Measurements from ENCODE around the gene TSHZ2. TPM values are rescaled to one million over a fixed set of nuclear protein-coding genes. Genes with fewer than 3 reads are reported as not detected.

Gene TSHZ2
- total RNA-seq (11.9 TPM), polyA plus RNA-seq (ENCODE audit: insufficient read depth in 1 of 8, insufficient read length in 8 of 8, low replicate concordance in 1 of 8) (10 to 100 TPM in 5 of 8 donors, 1 to 10 TPM in 3; 7.3 to 23.1 (median 13.4) TPM)
- long read RNA-seq, donor 1 = 0 reads
- long read RNA-seq, donor 2 = 0 reads
- long read RNA-seq, donor 3, transcript TSHZ2-205 (1 exons, 670 nt) = major isoform, 5 of 5 reads
- long read RNA-seq, donor 3, partial matches to known transcripts = 0 of 5 reads
- long read RNA-seq, donor 3, other reads (novel, unspliced or antisense) = 0 of 5 reads
- long read RNA-seq, donor 4, partial matches to known transcripts = 0 of 1 reads
- long read RNA-seq, donor 4, other reads (novel, unspliced or antisense) = 0 of 1 reads
- long read RNA-seq, donor 5, transcript TSHZ2-205 (1 exons, 670 nt) = major isoform, 16 of 16 reads
- long read RNA-seq, donor 5, partial matches to known transcripts = 0 of 16 reads
- long read RNA-seq, donor 5, other reads (novel, unspliced or antisense) = 0 of 16 reads
- long read RNA-seq, donor 6, transcript TSHZ2-205 (1 exons, 670 nt) = major isoform, 7 of 7 reads
- long read RNA-seq, donor 6, partial matches to known transcripts = 0 of 7 reads
- long read RNA-seq, donor 6, other reads (novel, unspliced or antisense) = 0 of 7 reads
- long read RNA-seq, donor 7, transcript TSHZ2-205 (1 exons, 670 nt) = major isoform, 10 of 10 reads
- long read RNA-seq, donor 7, partial matches to known transcripts = 0 of 10 reads
- long read RNA-seq, donor 7, other reads (novel, unspliced or antisense) = 0 of 10 reads
- long read RNA-seq, donor 8, transcript TSHZ2-205 (1 exons, 670 nt) = major isoform, 8 of 8 reads
- long read RNA-seq, donor 8, partial matches to known transcripts = 0 of 8 reads
- long read RNA-seq, donor 8, other reads (novel, unspliced or antisense) = 0 of 8 reads
- long read RNA-seq, donor 9, transcript TSHZ2-205 (1 exons, 670 nt) = major isoform, 5 of 5 reads
- long read RNA-seq, donor 9, partial matches to known transcripts = 0 of 5 reads
- long read RNA-seq, donor 9, other reads (novel, unspliced or antisense) = 0 of 5 reads
- long read RNA-seq, donor 10, transcript TSHZ2-205 (1 exons, 670 nt) = major isoform, 9 of 19 reads
- long read RNA-seq, donor 10, partial matches to known transcripts = 10 of 19 reads
- long read RNA-seq, donor 10, other reads (novel, unspliced or antisense) = 0 of 19 reads
- long read RNA-seq, donor 11, partial matches to known transcripts = 17 of 19 reads
- long read RNA-seq, donor 11, other reads (novel, unspliced or antisense) = 0 of 19 reads

DNA sequence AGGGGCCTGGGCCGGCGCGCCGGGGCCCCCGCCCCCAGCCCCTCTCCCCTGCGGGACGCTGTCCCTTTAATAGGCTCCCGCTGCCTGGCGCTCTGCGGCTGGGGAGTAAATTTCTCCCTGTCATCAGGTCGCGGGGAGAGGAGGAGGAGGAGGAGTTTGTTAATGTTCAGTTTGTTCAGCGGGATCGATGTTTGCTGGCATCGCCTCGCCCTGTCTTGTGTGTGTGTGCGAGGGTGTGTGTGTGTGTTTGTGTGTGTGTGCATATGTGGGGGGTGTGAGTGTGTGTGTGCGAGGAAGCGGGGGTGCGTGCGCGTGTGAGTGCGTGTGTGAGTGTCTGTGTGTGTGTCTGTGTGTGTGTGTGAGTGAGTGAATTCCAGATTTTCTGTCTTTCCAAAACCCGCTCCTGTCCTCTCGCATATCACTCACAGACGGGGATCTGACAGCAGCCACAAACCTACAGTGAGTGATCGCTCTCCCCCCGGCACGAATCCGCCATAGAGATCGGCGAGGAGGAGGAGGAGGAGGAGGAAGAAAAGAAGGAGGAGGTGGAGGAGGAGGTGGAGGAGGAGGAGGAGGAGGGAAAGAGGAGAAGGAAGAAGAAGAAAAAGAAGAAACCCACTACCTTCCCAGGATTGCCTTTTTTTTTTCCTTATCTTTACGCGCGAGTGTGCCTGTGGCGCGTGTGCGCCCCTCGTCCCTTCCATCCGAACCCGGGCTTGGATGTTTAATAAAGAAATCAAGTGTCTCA lies at the start of gene TSHZ2:
TSS of gene TSHZ2 (plus strand) at position 169 of the 748 bp plus-strand sequence. CDS start 936 bp downstream, outside the sequence.
- Histone ChIP-seq H3K9me3 (replicated peaks; ENCODE audit: control insufficient read depth, low read depth, low read length) (no peaks in the 10 kb centered on the region), H3K4me3 (ENCODE audit: low read length) (peak within 1 kb of the TSS; percentile 65), H3K36me3 (ENCODE audit: control insufficient read depth, insufficient read depth, low read length) (no peaks in the 10 kb centered on the region), H3K27me3 (ENCODE audit: control insufficient read depth, insufficient read depth, low read length) (peaks cover 20% of the 10 kb centered on the region), H3K4me1 (ENCODE audit: control insufficient read depth, insufficient read depth, low read length) (no peaks in the 10 kb centered on the region), H3K27ac (ENCODE audit: low read length) (peak within 1 kb of the TSS; percentile 86)
- peak; percentile 92 for DNase-seq
- 0% methylated on average over 14 of the region's 41 CpGs for WGBS (ENCODE audit: insufficient coverage)

DNA sequence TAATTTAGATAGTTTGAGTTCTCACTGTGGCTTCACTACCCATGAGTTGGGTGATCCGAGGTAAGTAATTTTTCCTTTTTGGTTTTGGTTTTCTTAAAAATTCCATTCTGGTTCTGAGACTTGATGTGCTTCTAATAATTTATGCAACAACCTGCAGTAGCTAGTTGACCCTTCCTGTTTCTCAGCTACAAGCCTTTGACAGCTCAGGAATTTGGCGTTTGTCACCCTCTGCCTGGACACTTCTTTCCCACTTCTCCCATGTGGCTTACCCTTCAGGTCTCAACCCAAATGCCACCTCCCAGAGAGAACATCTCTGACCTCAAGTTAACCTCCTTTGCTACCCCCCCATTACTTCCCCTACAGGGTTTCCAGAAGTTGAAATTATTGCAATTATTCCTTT lies 49.7 kb upstream of the TSHZ2 start:
- 62% methylated on average over 1 of the region's 2 CpGs for WGBS (ENCODE audit: insufficient coverage)
- H3K27ac ChIP-seq (ENCODE audit: low read length) = no peak overlapping the region
- H3K4me3 ChIP-seq (ENCODE audit: low read length) = no peak overlapping the region
- no peaks in the 10 kb centered on the region for H3K4me1 ChIP-seq (ENCODE audit: control insufficient read depth, insufficient read depth, low read length)
- no peaks in the 10 kb centered on the region for H3K36me3 ChIP-seq (ENCODE audit: control insufficient read depth, insufficient read depth, low read length)
- H3K9me3 ChIP-seq (replicated peaks; ENCODE audit: control insufficient read depth, low read depth, low read length) = no peaks in the 10 kb centered on the region
- no peaks in the 10 kb centered on the region for H3K27me3 ChIP-seq (ENCODE audit: control insufficient read depth, insufficient read depth, low read length)
- no peak for DNase-seq

GRCh38 chr20:52923123-52923937 lies 48.8 kb upstream of the TSHZ2 start:
- Histone ChIP-seq H3K4me3 (ENCODE audit: low read length) (no peak overlapping the region), H3K4me1 (ENCODE audit: control insufficient read depth, insufficient read depth, low read length) (no peaks in the 10 kb centered on the region), H3K27ac (ENCODE audit: low read length) (no peak overlapping the region), H3K9me3 (replicated peaks; ENCODE audit: control insufficient read depth, low read depth, low read length) (no peaks in the 10 kb centered on the region), H3K27me3 (ENCODE audit: control insufficient read depth, insufficient read depth, low read length) (no peaks in the 10 kb centered on the region), H3K36me3 (ENCODE audit: control insufficient read depth, insufficient read depth, low read length) (no peaks in the 10 kb centered on the region)
- 71% methylated on average over 5 of the region's 8 CpGs for WGBS (ENCODE audit: insufficient coverage)
- no peak for DNase-seq

DNA sequence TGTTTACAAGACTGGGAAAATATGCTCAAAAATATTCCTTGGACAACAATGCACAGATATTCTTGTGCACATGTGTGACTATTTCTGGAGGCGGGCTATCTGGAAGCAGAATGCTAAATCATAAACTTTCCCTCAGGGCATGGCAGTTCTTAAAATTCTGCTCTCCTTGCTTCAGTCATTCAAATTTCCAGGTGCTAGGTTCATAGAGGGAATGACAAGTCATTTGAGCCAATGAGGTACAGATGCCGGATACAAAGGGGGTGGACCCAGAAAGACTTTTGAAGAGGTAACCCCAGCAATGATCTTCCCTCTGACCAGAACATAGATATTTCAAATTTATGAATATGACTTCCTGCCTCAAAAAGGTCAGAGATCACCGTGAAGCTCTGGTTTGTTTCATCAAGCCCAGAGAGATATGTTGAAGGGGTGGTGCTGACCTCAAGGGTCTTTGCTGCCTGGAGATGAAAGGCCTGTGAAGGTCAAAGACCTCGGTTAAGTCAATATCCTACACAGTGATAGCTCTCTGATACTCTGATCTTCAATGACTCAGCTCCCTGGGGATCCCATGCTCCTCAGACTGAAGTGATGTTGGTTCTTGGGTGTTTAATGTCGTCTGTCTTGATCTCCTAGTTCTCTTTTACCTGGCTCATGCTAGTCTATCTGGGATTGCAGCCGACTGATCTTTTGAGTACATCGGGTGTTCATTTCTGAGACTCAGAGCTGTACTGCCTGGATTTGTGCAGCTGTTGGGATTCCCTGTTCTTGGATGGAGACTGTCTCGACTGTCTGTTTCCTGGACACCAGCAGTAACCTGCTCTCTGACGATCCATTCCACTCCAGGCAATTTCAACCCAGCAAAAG lies 47.5 kb upstream of the TSHZ2 start:
- 89% methylated on average over 3 of the region's 9 CpGs for WGBS (ENCODE audit: insufficient coverage)
- Histone ChIP-seq H3K27ac (ENCODE audit: low read length) (no peak overlapping the region), H3K4me1 (ENCODE audit: control insufficient read depth, insufficient read depth, low read length) (no peaks in the 10 kb centered on the region), H3K9me3 (replicated peaks; ENCODE audit: control insufficient read depth, low read depth, low read length) (no peaks in the 10 kb centered on the region), H3K4me3 (ENCODE audit: low read length) (no peak overlapping the region), H3K36me3 (ENCODE audit: control insufficient read depth, insufficient read depth, low read length) (no peaks in the 10 kb centered on the region), H3K27me3 (ENCODE audit: control insufficient read depth, insufficient read depth, low read length) (no peaks in the 10 kb centered on the region)
- DNase-seq = peak; percentile 12

DNA sequence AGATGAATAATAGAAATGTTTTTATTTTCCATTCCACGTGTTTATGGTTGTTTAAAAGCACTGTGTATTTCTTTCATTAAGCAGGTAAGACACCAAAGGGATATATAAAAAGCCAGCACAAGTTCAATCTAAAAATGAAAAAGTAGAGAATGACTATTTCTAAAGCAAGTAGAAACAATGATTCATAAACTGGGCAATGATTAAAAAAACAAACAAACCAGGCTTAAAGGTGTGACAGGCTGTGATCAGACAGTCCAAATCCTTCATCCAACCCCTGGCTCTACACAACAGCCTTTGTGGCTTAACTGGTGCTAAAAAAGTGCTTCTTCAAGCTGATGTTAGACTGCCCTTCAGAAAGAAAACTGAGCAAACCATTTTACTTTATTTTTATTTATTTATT lies 45.7 kb upstream of the TSHZ2 start:
- no CpG with 5 or more reads among the region's 1 CpG for WGBS (ENCODE audit: insufficient coverage)
- H3K9me3 ChIP-seq (replicated peaks; ENCODE audit: control insufficient read depth, low read depth, low read length) = no peaks in the 10 kb centered on the region
- H3K27ac ChIP-seq (ENCODE audit: low read length) = no peak overlapping the region
- H3K4me3 ChIP-seq (ENCODE audit: low read length) = no peak overlapping the region
- no peaks in the 10 kb centered on the region for H3K36me3 ChIP-seq (ENCODE audit: control insufficient read depth, insufficient read depth, low read length)
- no peak for DNase-seq
- no peaks in the 10 kb centered on the region for H3K27me3 ChIP-seq (ENCODE audit: control insufficient read depth, insufficient read depth, low read length)
- H3K4me1 ChIP-seq (ENCODE audit: control insufficient read depth, insufficient read depth, low read length) = no peaks in the 10 kb centered on the region

DNA sequence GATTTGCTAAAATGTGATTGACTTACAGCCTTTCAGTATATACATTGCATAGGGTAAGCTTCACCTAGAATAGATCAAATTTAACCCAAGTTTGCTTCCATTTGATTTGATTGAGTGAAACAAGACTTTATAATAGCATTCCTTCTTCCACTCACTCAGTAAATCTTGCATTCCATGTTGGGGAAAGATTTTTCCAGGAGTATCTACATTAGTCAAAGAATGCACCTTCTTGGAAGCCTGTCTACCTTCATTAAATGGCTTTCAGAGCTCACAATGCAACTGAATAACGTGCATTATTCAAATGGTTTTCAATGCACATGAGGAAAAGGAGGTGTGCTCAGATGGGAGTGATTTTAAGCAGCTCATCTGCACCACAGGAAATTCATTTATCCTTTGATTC lies 38.3 kb upstream of the TSHZ2 start:
- no peak for DNase-seq
- Histone ChIP-seq H3K27me3 (ENCODE audit: control insufficient read depth, insufficient read depth, low read length) (no peaks in the 10 kb centered on the region), H3K4me1 (ENCODE audit: control insufficient read depth, insufficient read depth, low read length) (peaks cover 2% of the 10 kb centered on the region), H3K9me3 (replicated peaks; ENCODE audit: control insufficient read depth, low read depth, low read length) (no peaks in the 10 kb centered on the region), H3K36me3 (ENCODE audit: control insufficient read depth, insufficient read depth, low read length) (no peaks in the 10 kb centered on the region), H3K4me3 (ENCODE audit: low read length) (no peak overlapping the region), H3K27ac (ENCODE audit: low read length) (no peak overlapping the region)
- no CpG with 5 or more reads among the region's 1 CpG for WGBS (ENCODE audit: insufficient coverage)

DNA sequence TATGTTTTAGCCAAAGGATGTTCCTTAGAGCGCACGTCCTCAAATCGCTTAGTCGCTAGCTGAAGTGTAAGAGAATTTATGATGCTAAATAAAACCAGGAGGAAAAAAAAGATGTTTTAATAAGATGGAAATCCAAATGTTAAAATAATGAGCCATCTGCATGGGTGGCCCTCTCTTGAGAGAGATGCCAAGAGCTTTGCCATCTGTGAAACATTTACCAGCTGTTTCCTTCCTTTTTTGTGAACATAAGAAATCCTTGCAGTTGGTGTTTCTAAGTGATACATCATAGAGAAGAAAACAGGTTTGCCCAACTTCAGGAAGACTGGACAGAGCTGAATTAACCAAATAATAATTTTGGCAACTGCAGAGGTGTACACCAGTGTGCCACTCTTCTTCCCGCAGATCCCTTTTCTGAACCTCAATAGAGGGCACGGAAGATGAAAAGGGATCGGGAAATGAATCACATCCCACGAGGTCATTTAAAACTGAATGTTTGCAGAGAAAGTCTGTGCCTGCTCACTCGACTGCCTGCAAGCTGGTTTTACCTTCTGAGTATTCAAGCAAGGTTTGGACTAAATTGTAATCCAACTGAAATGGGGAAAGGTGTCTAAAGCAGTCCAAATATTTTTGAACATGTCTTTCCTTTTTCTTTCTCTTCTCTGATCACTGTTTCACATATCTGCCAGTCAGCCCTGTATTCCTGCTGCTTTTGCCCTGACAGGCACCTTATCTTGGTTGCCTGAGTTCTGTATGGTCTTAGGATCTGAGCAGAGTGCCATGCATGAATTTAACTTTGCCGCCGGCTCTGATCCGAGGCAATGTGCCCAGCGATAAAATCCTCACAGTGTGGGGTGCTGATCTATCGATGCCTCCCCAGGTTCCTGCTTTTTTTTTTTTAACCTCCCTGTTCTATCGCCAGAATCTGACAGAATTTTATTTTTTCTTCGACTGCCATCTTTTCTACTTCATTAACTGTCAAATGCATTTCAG lies 35.5 kb upstream of the TSHZ2 start:
- Histone ChIP-seq H3K9me3 (replicated peaks; ENCODE audit: control insufficient read depth, low read depth, low read length) (no peaks in the 10 kb centered on the region), H3K36me3 (ENCODE audit: control insufficient read depth, insufficient read depth, low read length) (no peaks in the 10 kb centered on the region), H3K4me1 (ENCODE audit: control insufficient read depth, insufficient read depth, low read length) (peaks cover 2% of the 10 kb centered on the region), H3K27ac (ENCODE audit: low read length) (no peak overlapping the region), H3K4me3 (ENCODE audit: low read length) (no peak overlapping the region), H3K27me3 (ENCODE audit: control insufficient read depth, insufficient read depth, low read length) (no peaks in the 10 kb centered on the region)
- peak; percentile 4 for DNase-seq
- WGBS (ENCODE audit: insufficient coverage) = 70% methylated on average over 13 of the region's 16 CpGs
